NB4 (cell line): ENCODE data around the gene DPYD.

Experiments used
- CTCF ChIP-seq: IDR thresholded peaks from one replicate; pipeline ENCODE4 v1.5.1; 2012; ENCODE audit warnings: low read depth, low read length
- POLR2A ChIP-seq: IDR thresholded peaks from 2 replicates; pipeline ENCODE4 v1.6.1; 2011; ENCODE audit warnings: mild to moderate bottlenecking; ENCODE audit not compliant: insufficient read length; ENCODE audit errors: extremely low read depth

GRCh38 chr1:97033949-97034348 lies 886.9 kb downstream of the DPYD start:
- TF ChIP-seq CTCF (no peak), POLR2A (no peak)
